K562 (cell line): ENCODE results near the gene ZDHHC8. TPM values are rescaled to one million over a fixed set of nuclear protein-coding genes. Genes with fewer than 3 reads are reported as not detected.

Experiments used
- ATAC-seq: fragments of 200-7000 bp; cut with Tn5 transposase; 3 replicates; pipeline ENCODE4 v1.9.1; 2020; ENCODE audit warnings: moderate library complexity
- BruUV-seq: library from RNA; stranded (reverse); fragments of 400-500 nt; replicated peaks from 2 replicates; lab custom pipeline; 2021; lab: Mats Ljungman, UMichigan
- CTCF ChIA-PET: fragments of 300-600 bp; formaldehyde crosslinking; extraction: SDS; loops from one replicate; lab custom pipeline; 2021; ENCODE audit warnings: low intra/inter-chr PET ratio; lab: Yijun Ruan, JAX
- POLR2A ChIA-PET: fragments of 300-600, 350-650 bp; sonication (Branson Sonifier 250); formaldehyde crosslinking; extraction: SDS; loops from one replicate; lab custom pipeline; 2021; ENCODE audit warnings: antibody characterized with exemption, inconsistent platforms; lab: Yijun Ruan, JAX
- DNase-seq, 4 experiments: peaks; one replicate each; pipeline versions ENCODE4 v3.0.0 to v3.0.0-alpha.2; 2011 to 2018; ENCODE audit warnings: low spot score in 3 of 4, mixed read lengths in 3 of 4; ENCODE audit errors: extremely low read depth in 1 of 4
- FAIRE-seq: peaks from 2 replicates; lab custom pipeline; 2011; peaks lifted over from hg19 to GRCh38; lab: Jason Lieb, UNC
- H2AFZ ChIP-seq: 2 replicates; pipeline ENCODE4 v1.6.0; 2011; ENCODE audit warnings: low read depth, low read length, control low read depth, inconsistent platforms
- H3K27ac ChIP-seq: fragments of 200-600 bp; 3 replicates; pipeline ENCODE4 v1.8.0; 2011; ENCODE audit warnings: low read depth, mild to moderate bottlenecking, control low read depth, inconsistent platforms, low read length, moderate library complexity, mixed read lengths; ENCODE audit errors: extremely low read depth
- H3K27me3 ChIP-seq, 2 experiments: fragments of 300-600 bp in 1 of 2; 2 replicates in 1 of 2; 3 replicates in 1 of 2; pipeline versions ENCODE4 v1.6.0 to v1.8.0; 2011; ENCODE audit warnings: inconsistent platforms in 2 of 2, low read length in 2 of 2, mild to moderate bottlenecking in 1 of 2, mixed read lengths in 1 of 2, moderate library complexity in 1 of 2; ENCODE audit not compliant: control insufficient read depth in 2 of 2, insufficient read depth in 2 of 2
- H3K36me3 ChIP-seq: fragments of 300-600 bp; 3 replicates; pipeline ENCODE4 v1.8.0; 2011; ENCODE audit warnings: mild to moderate bottlenecking, low read length, inconsistent platforms; ENCODE audit not compliant: control insufficient read depth, insufficient read depth
- H3K4me1 ChIP-seq, 2 experiments: fragments of 200-600 bp in 1 of 2; replicated peaks in 1 of 2; 2 replicates in 1 of 2; 3 replicates in 1 of 2; pipeline versions ENCODE4 v1.5.1 to v1.8.0; 2011; ENCODE audit warnings: inconsistent platforms in 2 of 2, low read length in 2 of 2, mild to moderate bottlenecking in 1 of 2, mixed read lengths in 1 of 2, moderate library complexity in 1 of 2; ENCODE audit not compliant: control insufficient read depth in 2 of 2, insufficient read depth in 2 of 2
- H3K4me2 ChIP-seq: 2 replicates; pipeline ENCODE4 v1.6.1; 2011; ENCODE audit warnings: low read length, control low read depth, inconsistent platforms, mixed read lengths; ENCODE audit not compliant: insufficient read depth
- H3K4me3 ChIP-seq: fragments of 200-600 bp; sonication (generic), shearing (Covaris generic); 2 replicates; pipeline ENCODE4 v1.5.1; 2016; ENCODE audit warnings: control low read depth, inconsistent platforms
- H3K79me2 ChIP-seq: fragments of 200-600 bp; 3 replicates; pipeline ENCODE4 v1.8.0; 2011; ENCODE audit warnings: low read length, inconsistent platforms; ENCODE audit not compliant: control insufficient read depth, insufficient read depth
- H3K9ac ChIP-seq, 2 experiments: 2 replicates each; pipeline versions ENCODE4 v1.6.0 to v1.6.1; 2011; ENCODE audit warnings: low read depth in 2 of 2, low read length in 2 of 2, control low read depth in 1 of 2, inconsistent platforms in 1 of 2, mild to moderate bottlenecking in 1 of 2, mixed read lengths in 1 of 2; ENCODE audit not compliant: insufficient read depth in 1 of 2
- H3K9me1 ChIP-seq: one replicate; pipeline ENCODE4 v1.6.0; 2011; ENCODE audit warnings: inconsistent platforms, mild to moderate bottlenecking, low read length, moderate library complexity; ENCODE audit not compliant: control insufficient read depth, insufficient read depth
- H3K9me3 ChIP-seq: replicated peaks from 2 replicates; pipeline ENCODE4 v1.5.1; 2011; ENCODE audit warnings: low read depth, low read length, inconsistent platforms; ENCODE audit not compliant: control insufficient read depth, insufficient read depth
- H4K20me1 ChIP-seq: replicated peaks from 2 replicates; pipeline ENCODE4 v1.6.1; 2011; ENCODE audit warnings: low read length, inconsistent platforms, mixed read lengths; ENCODE audit not compliant: control insufficient read depth, insufficient read depth
- ASH1L ChIP-seq: fragments of 450-650 bp; IDR thresholded peaks from 2 replicates; pipeline ENCODE4 v1.6.1; 2018; ENCODE audit warnings: borderline replicate concordance, mild to moderate bottlenecking, low read depth; ENCODE audit not compliant: partially characterized antibody
- ESRRA ChIP-seq: fragments of 450-650 bp; IDR thresholded peaks from 2 replicates; pipeline ENCODE4 v1.6.1; 2014; ENCODE audit warnings: low read depth, mild to moderate bottlenecking, moderate library complexity, borderline replicate concordance
- EWSR1 ChIP-seq: fragments of 450-650 bp; IDR thresholded peaks from 2 replicates; pipeline ENCODE4 v1.6.1; 2018; ENCODE audit warnings: borderline replicate concordance, mild to moderate bottlenecking, low read depth, moderate library complexity; ENCODE audit not compliant: partially characterized antibody
- MED1 ChIP-seq: sonication (generic); formaldehyde crosslinking; IDR thresholded peaks from 2 replicates; pipeline ENCODE4 v1.8.1; 2023; ENCODE audit warnings: missing genetic modification reagents, borderline replicate concordance
- MYNN ChIP-seq, 2 experiments: sonication (generic); formaldehyde crosslinking in 1 of 2; IDR thresholded peaks; 2 replicates each; pipeline versions ENCODE4 v1.5.0 to v1.6.1; 2016 to 2020; ENCODE audit warnings: antibody characterized with exemption in 1 of 2, missing genetic modification reagents in 1 of 2
- SREBF2 ChIP-seq: sonication (generic); formaldehyde crosslinking; IDR thresholded peaks from 2 replicates; pipeline ENCODE4 v1.4.0; 2020; ENCODE audit warnings: mild to moderate bottlenecking, missing genetic modification reagents
- SRSF7 ChIP-seq: fragments of 200-400 bp; formaldehyde crosslinking; optimal IDR thresholded peaks from 2 replicates; pipeline ENCODE3; 2017; ENCODE audit warnings: mild to moderate bottlenecking, low read depth, low read length
- TSHZ1 ChIP-seq: fragments of 250-450 bp; sonication (Bioruptor Pico); IDR thresholded peaks from 2 replicates; pipeline ENCODE4 v1.4.0; 2020; ENCODE audit warnings: mild to moderate bottlenecking, moderate library complexity
- ZNF143 ChIP-seq: sonication (generic); formaldehyde crosslinking; IDR thresholded peaks from 2 replicates; pipeline ENCODE4 v1.9.0; 2022; ENCODE audit warnings: mild to moderate bottlenecking, missing genetic modification reagents
- ZNF184 ChIP-seq: sonication (generic); formaldehyde crosslinking; IDR thresholded peaks from 2 replicates; pipeline ENCODE4 v1.5.0; 2020; ENCODE audit warnings: missing genetic modification reagents
- ZNF280B ChIP-seq: fragments of 250-450 bp; sonication (Bioruptor Pico); IDR thresholded peaks from 2 replicates; pipeline ENCODE4 v1.5.1; 2021; ENCODE audit warnings: mild to moderate bottlenecking
- WGBS: fragments of 100-300 bp; shearing (Covaris generic); methylation state at CpG from one replicate; pipeline ENCODE4 v1.1.6; 2016; ENCODE audit warnings: low coverage, mixed read lengths; ENCODE audit not compliant: insufficient coverage; ENCODE audit errors: missing lambda C conversion rate; 5-methylcytosine and 5-hydroxymethylcytosine counted together
- in situ Hi-C: fragments of 300-500 bp; cut with MboI; formaldehyde crosslinking; loops from 4 replicates; pipeline ENCODE4 v1.15.0; 2018; ENCODE audit warnings: inconsistent platforms, mixed read lengths
- intact Hi-C: fragments of 100-400 bp; cut with micrococcal nuclease; formaldehyde crosslinking; loops from 2 replicates; pipeline ENCODE4 v1.14.2; 2022
- polyA plus RNA-seq, 8 experiments: library from polyadenylated mRNA; depleted of rRNA in 4 of 8; stranded (reverse) in 5 of 8; unstranded in 3 of 8; fragments of >200 nt; fragmentation: Nextera tagmentation in 2 of 8; fragmentation: Illumina TruSeq in 1 of 8; extraction: Ambion mirVana in 2 of 8; extraction: Trizol in 1 of 8; gene quantifications; 2 replicates each; pipeline versions ENCODE4 v1.2.1 to v1.2.3, GENCODE V29; 2011 to 2014; ENCODE audit warnings: inconsistent platforms in 1 of 8, missing spikeins in 1 of 8
- total RNA-seq, 7 experiments: library from RNA; depleted of rRNA in 6 of 7; stranded (reverse); fragments of >200 nt in 6 of 7; fragmentation: Illumina TruSeq in 2 of 7; extraction: Trizol in 2 of 7; gene quantifications; 2 replicates each; pipeline versions ENCODE4 v1.2.1 to v1.2.3, GENCODE V29; 2011 to 2021; ENCODE audit warnings: low replicate concordance in 1 of 7
- TF ChIP-seq, protein P1 (sequence below): sonication (generic); formaldehyde crosslinking; IDR thresholded peaks from 2 replicates; pipeline ENCODE4 v1.9.0; 2022; ENCODE audit warnings: mild to moderate bottlenecking, missing genetic modification reagents
- TF ChIP-seq, protein P2 (sequence below), 3 experiments: fragments of 200-800 bp in 1 of 3; sonication (Bioruptor generic) in 1 of 3; sonication (generic) in 1 of 3; formaldehyde crosslinking in 1 of 3; IDR thresholded peaks; 2 replicates each; pipeline versions ENCODE4 v1.6.1 to v1.8.0; 2016 to 2022; ENCODE audit warnings: mild to moderate bottlenecking in 2 of 3, missing compliant biosample characterization in 2 of 3, missing genetic modification characterization in 2 of 3, missing genetic modification reagents in 1 of 3

The ZDHHC8 gene
- total and polyA plus RNA-seq, 9 of the 15 experiments (the other 6 are each of a cell fraction or from before 2014, with no cell fraction given) = 0.04 to 109 (median 16.4) TPM

GRCh38 chr22:20169253-20169822 is 37.7 kb downstream of the ZDHHC8 start:
- H3K9me1 ChIP-seq = no peaks in the 10 kb centered on the region
- FAIRE-seq (no peak), DNase-seq (no peak), ATAC-seq (no peak)
- POLR2A ChIA-PET = interaction anchor here (0.8 to 1.6 kb wide), 2 partner anchors 37 to 122 kb away, joined by 4 to 6 read pairs; no protein-coding TSS in a partner anchor
- peaks cover 0 to 34% of the 10 kb centered on the region in 2 experiments; a peak in 1 of 5 replicates for H3K4me1 ChIP-seq
- in situ Hi-C loops = loop anchor here (25.0 kb wide), 1 partner anchor 518 kb away; no protein-coding TSS in a partner anchor
- no peaks in the 10 kb centered on the region for H3K79me2 ChIP-seq
- peaks cover 68 to 91% of the 10 kb centered on the region in 2 experiments; a peak in 4 of 5 replicates for H3K27me3 ChIP-seq
- 6% methylated on average over 10 of the region's 10 CpGs for WGBS
- intact Hi-C loops = loop anchor here (5.0 kb wide), 1 partner anchor 38 kb away; no protein-coding TSS in a partner anchor
- no peaks in the 10 kb centered on the region for H3K36me3 ChIP-seq
- no TSS peak for BruUV-seq
- no peak overlapping the region for H3K9ac ChIP-seq
- H2AFZ ChIP-seq = no peak overlapping the region
- no peak overlapping the region for H3K27ac ChIP-seq
- no peaks in the 10 kb centered on the region for H3K9me3 ChIP-seq
- peaks cover 43% of the 10 kb centered on the region; the same call in 1 of the 2 replicates for H4K20me1 ChIP-seq
- H3K4me2 ChIP-seq = no peak overlapping the region
- H3K4me3 ChIP-seq = no peak overlapping the region
- CTCF ChIA-PET = interaction anchor here (1.5 kb wide), 1 partner anchor 13 kb away, joined by 4 read pairs; no protein-coding TSS in a partner anchor
- TF ChIP-seq, protein P1, sequence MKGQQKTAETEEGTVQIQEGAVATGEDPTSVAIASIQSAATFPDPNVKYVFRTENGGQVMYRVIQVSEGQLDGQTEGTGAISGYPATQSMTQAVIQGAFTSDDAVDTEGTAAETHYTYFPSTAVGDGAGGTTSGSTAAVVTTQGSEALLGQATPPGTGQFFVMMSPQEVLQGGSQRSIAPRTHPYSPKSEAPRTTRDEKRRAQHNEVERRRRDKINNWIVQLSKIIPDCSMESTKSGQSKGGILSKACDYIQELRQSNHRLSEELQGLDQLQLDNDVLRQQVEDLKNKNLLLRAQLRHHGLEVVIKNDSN (CRISPR knock-in tag) = no peak
- TF ChIP-seq ZNF184 (CRISPR knock-in tag) (no peak), ESRRA (no peak), ZNF143 (CRISPR knock-in tag) (peak; percentile 21; the same call in 1 of the 2 replicates), MYNN (IDR thresholded peaks at IDR 0.05) (no peak), MYNN (CRISPR knock-in tag; IDR thresholded peaks at IDR 0.05) (0 out of 2 replicates have a peak, but pooled peaks have one; percentile 48), ZNF280B (CRISPR knock-in tag) (no peak), SREBF2 (CRISPR knock-in tag) (no peak), SRSF7 (no peak), EWSR1 (no peak), MED1 (CRISPR knock-in tag) (0 out of 2 replicates have a peak, but pooled peaks have one; percentile 34), ASH1L (no peak), TSHZ1 (CRISPR knock-in tag) (no peak)
- TF ChIP-seq, protein P2, sequence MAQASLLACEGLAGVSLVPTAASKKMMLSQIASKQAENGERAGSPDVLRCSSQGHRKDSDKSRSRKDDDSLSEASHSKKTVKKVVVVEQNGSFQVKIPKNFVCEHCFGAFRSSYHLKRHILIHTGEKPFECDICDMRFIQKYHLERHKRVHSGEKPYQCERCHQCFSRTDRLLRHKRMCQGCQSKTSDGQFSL (CRISPR knock-in tag; IDR thresholded peaks at IDR 0.05) = 0 out of 2 replicates have a peak, but pooled peaks have one; percentile 27
- TF ChIP-seq, protein P2 (tag; IDR thresholded peaks at IDR 0.05) = no peak
